Muscle of leg (tissue), 11 donors: ENCODE results near the gene SLC25A47. TPM values are rescaled to one million over a fixed set of nuclear protein-coding genes. Genes with fewer than 3 reads are reported as not detected.
"Not testable (repeated sequence)": the region's sequence is repeated elsewhere in the genome, so short reads cannot be mapped to it uniquely, and the experiment has no call there.

Experiments
- DNase-seq: peaks from one replicate; pipeline ENCODE4 v3.0.0; 2013
- H3K27ac ChIP-seq: one replicate; pipeline ENCODE4 v1.5.1; 2013; ENCODE audit warnings: mild to moderate bottlenecking, low read length, control low read depth
- H3K27me3 ChIP-seq: one replicate; pipeline ENCODE4 v1.6.1; 2013; ENCODE audit warnings: low read length; ENCODE audit not compliant: control insufficient read depth, insufficient read depth
- H3K36me3 ChIP-seq: one replicate; pipeline ENCODE4 v1.6.1; 2013; ENCODE audit warnings: low read length; ENCODE audit not compliant: control insufficient read depth, insufficient read depth
- H3K4me1 ChIP-seq: one replicate; pipeline ENCODE4 v1.6.1; 2013; ENCODE audit warnings: low read length; ENCODE audit not compliant: control insufficient read depth, insufficient read depth
- H3K4me3 ChIP-seq: one replicate; pipeline ENCODE4 v1.5.1; 2013; ENCODE audit warnings: low read length, control low read depth
- H3K9me3 ChIP-seq: replicated peaks from 2 replicates; pipeline ENCODE4 v1.6.1; 2013; ENCODE audit warnings: low read depth, low read length; ENCODE audit not compliant: control insufficient read depth
- WGBS: methylation state at CpG from one replicate; pipeline ENCODE4 v1.1.5; 2013; ENCODE audit warnings: missing lambda C conversion rate; ENCODE audit not compliant: insufficient coverage; 5-methylcytosine and 5-hydroxymethylcytosine counted together
- polyA plus RNA-seq, 8 donors: library from polyadenylated mRNA; unstranded; fragments of 120-200 nt; gene quantifications; one replicate each; pipeline versions ENCODE4 v1.2.1 to v1.2.3, GENCODE V29; 2013; ENCODE audit warnings: inconsistent platforms in 1 of 8, low replicate concordance in 1 of 8; ENCODE audit not compliant: insufficient read length in 8 of 8, insufficient read depth in 1 of 8
- total RNA-seq: library from RNA; stranded (reverse); fragments of 120-200 nt; gene quantifications from one replicate; pipeline ENCODE4 v1.2.4, GENCODE V29; 2013

Gene SLC25A47
- total and polyA plus RNA-seq, 9 donors, result 0.08 to 0.57 (median 0.15) TPM; not detected in 2

DNA sequence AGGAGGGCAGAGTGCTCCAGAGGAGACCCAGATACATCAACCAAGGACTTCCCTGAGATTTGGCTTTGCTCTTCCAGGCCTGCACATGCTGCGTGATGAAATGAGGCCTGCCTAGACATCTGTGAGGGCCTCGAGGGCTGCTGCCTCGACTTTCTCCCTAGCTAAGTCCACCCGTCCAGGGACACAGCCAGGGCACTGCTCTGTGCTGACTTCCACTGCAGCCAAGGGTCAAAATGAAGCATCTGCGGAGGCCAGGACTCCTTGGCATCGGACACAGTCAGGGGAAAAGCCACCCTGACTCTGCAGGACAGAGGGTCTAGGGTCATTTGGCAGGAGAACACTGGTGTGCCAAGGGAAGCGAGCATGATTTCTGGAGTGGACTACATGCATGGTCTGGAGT lies 10.7 kb downstream of the SLC25A47 start:
- Histone ChIP-seq H3K27me3 (no peaks in the 10 kb centered on the region), H3K4me3 (no peak overlapping the region), H3K27ac (no peak overlapping the region), H3K36me3 (peaks cover 24% of the 10 kb centered on the region), H3K4me1 (peaks cover 27% of the 10 kb centered on the region), H3K9me3 (no peaks in the 10 kb centered on the region)
- DNase-seq, result no peak
- 80% methylated on average over 7 of the region's 7 CpGs for WGBS

- H3K9me3 ChIP-seq, result no peaks in the 10 kb centered on the region
- DNase-seq, result no peak
- WGBS, result 92% methylated on average over 10 of the region's 12 CpGs
Measured at GRCh38 chr14:100334904-100335303, 11.8 kb downstream of the SLC25A47 start.

DNA sequence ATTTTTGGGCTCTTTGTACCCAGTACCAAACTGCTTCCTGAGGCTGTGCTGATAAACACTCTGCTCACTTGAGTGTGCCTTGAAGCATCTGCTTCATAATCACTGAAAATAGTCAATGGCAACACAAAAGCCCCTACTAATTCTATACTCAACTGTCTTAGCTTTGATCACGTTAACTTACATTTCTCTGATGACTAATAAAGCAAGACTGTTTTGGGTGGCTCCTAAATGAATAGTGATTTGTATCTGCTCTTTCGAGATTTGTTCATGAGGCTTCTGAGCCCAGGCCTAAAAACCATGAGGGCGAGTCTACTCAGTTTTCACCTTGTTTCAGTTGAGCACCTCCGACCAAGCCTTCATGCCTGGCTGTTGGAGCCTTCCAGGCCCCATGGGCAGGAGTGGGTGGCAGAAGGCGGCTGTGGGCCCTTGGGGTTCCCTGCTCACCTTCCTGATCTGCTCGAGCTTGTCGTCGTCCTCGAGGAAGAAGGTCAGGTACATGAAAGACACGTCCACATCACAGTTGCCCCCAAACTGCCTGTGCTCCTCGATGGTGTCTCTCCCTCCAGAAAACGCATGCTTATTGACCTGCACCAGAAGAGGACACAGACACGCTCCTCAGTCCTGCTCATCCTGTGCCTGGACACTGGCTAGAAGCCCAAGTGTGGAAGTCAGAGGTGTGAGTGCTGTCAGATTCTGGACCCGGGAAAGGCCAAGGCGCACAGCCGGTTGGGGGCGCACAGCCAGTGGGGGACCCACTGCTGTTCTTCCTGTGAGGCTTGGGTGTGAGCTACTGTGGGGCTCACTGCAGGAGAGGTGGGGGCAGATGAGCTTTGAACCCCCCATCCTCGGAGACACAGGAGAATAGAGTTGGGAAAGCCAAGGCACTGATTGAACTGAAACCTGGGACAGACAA lies 13.7 kb downstream of the SLC25A47 start:
- H3K9me3 ChIP-seq, result no peaks in the 10 kb centered on the region
- H3K4me3 ChIP-seq, result no peak overlapping the region
- no peaks in the 10 kb centered on the region for H3K27me3 ChIP-seq
- 90% methylated on average over 17 of the region's 18 CpGs for WGBS
- peaks cover 37% of the 10 kb centered on the region for H3K36me3 ChIP-seq
- peaks cover 19% of the 10 kb centered on the region for H3K4me1 ChIP-seq
- H3K27ac ChIP-seq, result no peak overlapping the region
- no peak for DNase-seq

More at GRCh38 chr14:100334904-100335303, 11.8 kb downstream of the SLC25A47 start:
- peaks cover 28% of the 10 kb centered on the region for H3K36me3 ChIP-seq
- no peak overlapping the region for H3K27ac ChIP-seq
- H3K27me3 ChIP-seq, result no peaks in the 10 kb centered on the region
- H3K4me3 ChIP-seq, result no peak overlapping the region
- peaks cover 27% of the 10 kb centered on the region for H3K4me1 ChIP-seq

- H3K27me3 ChIP-seq, result no peaks in the 10 kb centered on the region
- no peak overlapping the region for H3K27ac ChIP-seq
- H3K9me3 ChIP-seq, result no peaks in the 10 kb centered on the region
- WGBS, result 84% methylated on average over 3 of the region's 6 CpGs
- H3K4me3 ChIP-seq, result no peak overlapping the region
- no peak for DNase-seq
- peaks cover 11% of the 10 kb centered on the region for H3K4me1 ChIP-seq
- peaks cover 38% of the 10 kb centered on the region for H3K36me3 ChIP-seq
Measured at GRCh38 chr14:100339766-100340422, 16.8 kb downstream of the SLC25A47 start.

DNA sequence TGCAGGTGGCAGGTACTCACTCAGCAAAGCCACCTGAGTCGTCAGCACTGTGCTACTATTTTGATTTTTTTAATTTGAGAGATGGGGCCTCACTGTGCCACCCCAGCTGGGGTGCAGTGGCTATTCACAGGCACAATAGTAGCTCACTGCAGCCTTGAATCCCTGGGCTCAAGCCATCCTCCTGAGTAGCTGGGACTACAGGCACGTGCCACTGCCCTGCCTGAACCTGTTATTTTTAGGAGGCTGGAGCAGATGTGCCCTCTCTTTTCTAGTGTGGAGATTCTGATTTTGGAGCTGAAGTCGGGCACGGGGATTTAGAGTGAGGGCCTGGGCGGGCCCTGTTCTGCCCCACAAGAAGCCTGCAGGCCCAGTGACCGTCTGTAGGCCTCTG lies 17.3 kb downstream of the SLC25A47 start:
- DNase-seq, result no peak
- H3K4me3 ChIP-seq, result no peak overlapping the region
- 98% methylated on average over 5 of the region's 6 CpGs for WGBS
- no peaks in the 10 kb centered on the region for H3K27me3 ChIP-seq
- no peaks in the 10 kb centered on the region for H3K9me3 ChIP-seq
- H3K4me1 ChIP-seq, result peaks cover 11% of the 10 kb centered on the region
- peak overlapping the region; percentile 15 for H3K27ac ChIP-seq
- H3K36me3 ChIP-seq, result peaks cover 37% of the 10 kb centered on the region

DNA sequence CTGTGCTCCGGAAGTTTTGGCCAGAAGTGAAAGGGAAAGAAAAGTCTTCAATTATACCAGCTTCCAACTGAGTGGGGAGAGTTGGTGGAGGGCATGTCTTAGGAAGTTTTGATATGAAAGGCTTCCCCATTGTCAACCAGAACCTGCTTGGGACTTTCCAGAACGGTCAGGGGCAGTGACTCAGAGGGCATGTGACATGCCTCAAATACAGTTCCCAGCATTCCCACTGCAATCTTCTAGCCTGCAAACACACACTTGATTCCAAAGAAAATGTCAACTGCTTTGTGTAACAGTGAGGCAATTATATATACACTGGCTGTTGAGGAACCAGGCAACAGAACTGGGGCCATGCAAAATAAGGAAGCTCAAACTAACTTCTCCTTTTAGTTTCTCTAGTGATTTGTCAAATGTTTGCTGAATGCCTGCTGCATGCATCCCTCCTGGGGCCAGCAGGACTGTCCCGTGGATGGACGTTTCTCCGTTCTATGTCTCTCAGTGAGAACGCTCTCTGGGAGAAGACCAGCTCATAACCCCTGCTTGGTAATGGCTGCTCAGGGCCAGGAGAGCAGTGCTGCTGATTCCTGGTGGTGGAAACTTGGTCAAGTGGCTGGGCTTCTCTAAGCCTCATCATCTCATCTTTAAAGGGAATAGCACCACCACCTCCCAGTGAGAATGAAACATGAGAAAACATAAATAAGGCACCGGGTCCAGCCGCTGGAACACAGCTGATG lies 18.3 kb downstream of the SLC25A47 start:
- peak; percentile 58 for DNase-seq
- Histone ChIP-seq H3K9me3 (no peaks in the 10 kb centered on the region), H3K36me3 (peaks cover 40% of the 10 kb centered on the region), H3K27ac (peak overlapping the region; percentile 16), H3K27me3 (no peaks in the 10 kb centered on the region), H3K4me3 (no peak overlapping the region), H3K4me1 (peaks cover 11% of the 10 kb centered on the region)
- WGBS, result no CpG with 5 or more reads among the region's 8 CpGs

GRCh38 chr14:100342195-100342594 lies 19.1 kb downstream of the SLC25A47 start:
- Histone ChIP-seq H3K9me3 (no peaks in the 10 kb centered on the region), H3K4me3 (no peak overlapping the region), H3K4me1 (peaks cover 11% of the 10 kb centered on the region), H3K27me3 (no peaks in the 10 kb centered on the region), H3K27ac (no peak overlapping the region), H3K36me3 (peaks cover 38% of the 10 kb centered on the region)
- DNase-seq, result no peak
- 93% methylated on average over 11 of the region's 11 CpGs for WGBS

DNA sequence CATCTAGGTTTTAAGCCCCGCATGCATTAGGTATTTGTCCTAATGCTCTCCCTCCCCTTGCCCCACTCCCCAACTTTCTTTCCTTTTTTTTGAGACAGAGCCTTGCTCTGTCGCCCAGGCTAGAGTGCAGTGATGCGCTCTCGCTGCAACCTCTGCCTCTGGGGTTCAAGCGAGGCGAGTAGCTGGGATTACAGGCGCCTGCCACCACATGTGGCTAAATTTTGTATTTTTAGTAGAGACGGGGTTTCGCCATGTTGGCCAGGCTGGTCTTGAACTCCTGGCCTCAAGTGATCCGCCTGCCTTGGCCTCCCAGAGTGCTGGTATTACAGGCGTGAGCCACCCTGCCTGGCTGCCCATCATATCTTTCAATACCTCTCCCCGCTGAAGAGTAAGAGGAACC lies 19.7 kb downstream of the SLC25A47 start:
- DNase-seq, H3K9me3 ChIP-seq, H3K27ac ChIP-seq, H3K4me3 ChIP-seq, H3K27me3 ChIP-seq: not testable (repeated sequence)
- Histone ChIP-seq H3K36me3 (peaks cover 34% of the 10 kb centered on the region), H3K4me1 (peaks cover 11% of the 10 kb centered on the region)
- 92% methylated on average over 2 of the region's 12 CpGs for WGBS

- not testable (repeated sequence) for H3K9me3 ChIP-seq, H3K27me3 ChIP-seq, H3K27ac ChIP-seq, DNase-seq, H3K4me3 ChIP-seq
- H3K36me3 ChIP-seq, result peaks cover 42% of the 10 kb centered on the region
- WGBS, result 97% methylated on average over 6 of the region's 35 CpGs
- H3K4me1 ChIP-seq, result peaks cover 11% of the 10 kb centered on the region
Measured at GRCh38 chr14:100344657-100345056, 21.5 kb downstream of the SLC25A47 start.

DNA sequence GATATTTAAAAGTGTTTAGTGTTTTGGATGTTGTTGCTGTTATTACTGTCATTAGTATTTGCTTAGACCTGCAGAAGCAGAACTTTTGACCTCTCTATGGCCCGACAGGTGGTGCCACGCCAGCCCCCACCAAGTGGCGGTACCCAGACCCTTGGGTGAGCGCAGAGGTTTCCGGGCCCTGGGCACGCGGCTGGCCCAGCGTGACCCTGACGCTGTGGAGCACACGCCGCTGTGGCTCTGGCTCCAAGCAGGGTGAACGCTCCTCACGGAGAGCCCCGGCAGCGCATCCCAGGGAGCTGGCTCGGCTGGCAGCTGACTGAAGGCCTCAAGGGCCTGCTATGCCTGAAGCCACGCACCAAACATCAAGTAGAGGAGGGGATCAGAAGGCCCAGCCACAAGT lies 22.6 kb downstream of the SLC25A47 start:
- Histone ChIP-seq H3K4me3 (no peak overlapping the region), H3K4me1 (peaks cover 11% of the 10 kb centered on the region), H3K27me3 (no peaks in the 10 kb centered on the region), H3K36me3 (peaks cover 41% of the 10 kb centered on the region), H3K27ac (no peak overlapping the region), H3K9me3 (no peaks in the 10 kb centered on the region)
- WGBS, result 97% methylated on average over 17 of the region's 17 CpGs
- DNase-seq, result no peak
